ENCODE data around the gene TAP2.

Gene TAP2

GRCh38 chr6:32854376-32855178, 16.0 kb upstream of the TAP2 start:
- peak; percentile 18 for ATAC-seq
- TF ChIP-seq ZFP30 (CRISPR knock-in tag; IDR thresholded peaks at IDR 0.05) (no peak), ARNTL (CRISPR knock-in tag; IDR thresholded peaks at IDR 0.05; ENCODE audit: borderline replicate concordance, low read depth) (no peak), CSRNP3 (CRISPR knock-in tag; IDR thresholded peaks at IDR 0.05) (no peak), RARB (CRISPR knock-in tag; IDR thresholded peaks at IDR 0.05) (no peak), PPARA (CRISPR knock-in tag; IDR thresholded peaks at IDR 0.05; ENCODE audit: borderline replicate concordance) (no peak), TOX (CRISPR knock-in tag; IDR thresholded peaks at IDR 0.05; ENCODE audit: borderline replicate concordance) (no peak), TSHZ2 (CRISPR knock-in tag; IDR thresholded peaks at IDR 0.05) (no peak), POU6F1 (CRISPR knock-in tag; IDR thresholded peaks at IDR 0.05; ENCODE audit: borderline replicate concordance, low read depth) (no peak), CSDC2 (CRISPR knock-in tag; IDR thresholded peaks at IDR 0.05) (no peak), SNAI2 (CRISPR knock-in tag; IDR thresholded peaks at IDR 0.05) (no peak), ZNF70 (CRISPR knock-in tag; IDR thresholded peaks at IDR 0.05) (no peak), ISL1 (CRISPR knock-in tag; IDR thresholded peaks at IDR 0.05) (no peak), GLIS3 (CRISPR knock-in tag; IDR thresholded peaks at IDR 0.05) (no peak), OSR1 (CRISPR knock-in tag; IDR thresholded peaks at IDR 0.05) (no peak), BACH2 (CRISPR knock-in tag; IDR thresholded peaks at IDR 0.05; ENCODE audit: borderline replicate concordance) (no peak), ESRRG (CRISPR knock-in tag; IDR thresholded peaks at IDR 0.05) (no peak), PATZ1 (CRISPR knock-in tag; IDR thresholded peaks at IDR 0.05; ENCODE audit: borderline replicate concordance) (no peak), CREB5 (CRISPR knock-in tag; IDR thresholded peaks at IDR 0.05; ENCODE audit: low read depth) (no peak), ZC3H10 (CRISPR knock-in tag; IDR thresholded peaks at IDR 0.05) (no peak), ZFP3 (CRISPR knock-in tag; IDR thresholded peaks at IDR 0.05) (no peak)

GRCh38 chr6:32853541-32854375, 15.2 kb upstream of the TAP2 start, which contains the start of the genes PSMB9 and TAP1:
Gene PSMB9, plus strand, starts transcription at chr6:32854192. Its CDS starts 38 bp downstream, at chr6:32854230.
Gene TAP1, minus strand, starts transcription at chr6:32853704. Its CDS starts 68 bp downstream, at chr6:32853636.
- ATAC-seq = peak; percentile 91
- no peak for TF ChIP-seq ZNF565 (CRISPR knock-in tag; conservative IDR thresholded peaks at IDR 0.05; ENCODE audit: low read depth)
- TF ChIP-seq ZFP3 (CRISPR knock-in tag; IDR thresholded peaks at IDR 0.05) = no peak
- no peak for TF ChIP-seq BACH2 (CRISPR knock-in tag; IDR thresholded peaks at IDR 0.05; ENCODE audit: borderline replicate concordance)
- TF ChIP-seq CSRNP3 (CRISPR knock-in tag; IDR thresholded peaks at IDR 0.05) = no peak
- no peak for TF ChIP-seq TCF4 (CRISPR knock-in tag; IDR thresholded peaks at IDR 0.05; ENCODE audit: borderline replicate concordance)
- TF ChIP-seq PATZ1 (CRISPR knock-in tag; IDR thresholded peaks at IDR 0.05; ENCODE audit: borderline replicate concordance) = no peak
- no peak for TF ChIP-seq ZNF70 (CRISPR knock-in tag; IDR thresholded peaks at IDR 0.05)
- TF ChIP-seq ARNTL (CRISPR knock-in tag; IDR thresholded peaks at IDR 0.05; ENCODE audit: borderline replicate concordance, low read depth) = no peak
